GM20431 (cell line): ENCODE results near the gene SLCO3A1.

Source experiments
- in situ Hi-C: fragments of 300-500 bp; cut with MseI, MboI; formaldehyde crosslinking; loops from one replicate; pipeline ENCODE4 v1.15.0; 2020; ENCODE audit warnings: low sequenced_read_pairs; ENCODE audit not compliant: unreplicated experiment

Gene SLCO3A1

DNA sequence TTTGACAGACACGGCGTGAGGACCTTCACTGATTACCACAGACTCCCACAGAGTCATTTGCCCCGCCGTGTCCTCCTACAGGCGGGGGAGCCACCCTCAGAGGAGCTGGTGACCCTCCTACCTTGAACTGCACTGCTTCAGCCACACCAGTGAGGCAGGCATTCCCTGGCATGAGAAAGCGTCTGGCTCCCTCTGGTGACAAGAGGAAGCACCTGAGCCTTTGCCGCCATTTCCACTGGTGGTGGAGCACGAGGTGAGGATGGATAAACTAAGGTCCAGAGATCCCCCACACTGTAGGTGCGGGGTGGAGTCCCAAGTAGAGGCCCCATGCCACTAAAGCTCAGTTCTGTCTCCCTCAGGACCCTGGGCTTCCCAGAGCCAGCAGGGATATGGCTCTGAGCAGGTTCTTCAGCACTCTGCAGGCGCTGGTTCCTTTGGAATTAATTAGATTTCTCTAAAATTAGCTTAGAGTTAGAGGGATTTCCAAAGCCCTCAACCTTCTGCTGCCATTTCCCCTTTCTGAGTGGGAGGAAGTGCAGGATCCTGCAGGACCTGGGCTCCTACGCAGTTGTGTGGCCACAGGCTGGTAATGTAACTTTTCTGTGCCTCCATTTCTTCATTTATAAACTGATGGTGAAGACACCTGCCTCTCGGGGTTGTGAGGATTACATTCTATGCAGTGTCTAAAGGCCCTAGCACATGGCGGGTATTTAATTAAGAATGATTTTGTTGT, 224.0 kb downstream of the SLCO3A1 start:
- in situ Hi-C loops = loop anchor here (10.0 to 25.0 kb wide), 2 partner anchors 635 to 783 kb away; no protein-coding TSS in a partner anchor

DNA sequence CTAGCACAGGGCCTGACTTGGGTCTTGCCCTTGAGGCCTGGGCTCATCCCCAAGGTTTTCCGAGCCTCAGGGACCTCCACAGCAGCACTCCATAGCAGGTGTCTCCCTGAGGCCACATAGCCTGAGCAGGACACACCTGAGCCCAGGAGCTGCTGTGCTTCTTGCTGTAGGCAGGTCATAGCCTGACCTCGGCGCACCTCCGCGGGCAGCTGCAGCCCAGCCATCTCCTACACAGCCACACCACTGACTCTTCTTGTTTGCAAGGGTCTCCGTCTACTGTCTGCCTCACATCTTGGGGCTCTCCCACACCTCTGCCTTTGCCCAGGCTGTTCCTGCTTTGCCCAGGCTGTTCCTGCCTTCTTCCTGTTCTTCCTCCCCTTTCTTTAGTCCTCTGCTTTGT, 224.8 kb downstream of the SLCO3A1 start:
- in situ Hi-C loops = loop anchor here (10.0 to 25.0 kb wide), 2 partner anchors 634 to 783 kb away; no protein-coding TSS in a partner anchor

DNA sequence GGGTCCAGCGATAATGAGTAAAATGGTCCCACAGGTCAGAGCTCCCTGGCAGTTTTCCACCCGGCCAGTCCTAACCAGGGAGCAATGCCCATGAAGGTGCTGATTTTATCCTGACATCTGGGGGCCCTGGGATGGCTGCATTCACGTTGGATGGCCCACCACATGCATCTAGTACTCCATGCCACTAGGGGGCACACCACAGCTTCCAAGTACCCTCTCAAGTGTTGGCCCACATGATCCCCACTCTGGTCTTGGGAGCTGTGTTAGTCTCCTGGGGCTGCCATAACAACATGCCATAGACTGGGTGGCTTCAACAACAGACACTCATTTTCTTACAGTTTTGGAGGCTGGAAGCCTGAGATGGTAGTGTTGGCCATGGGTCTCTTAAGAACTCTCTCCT, 225.5 kb downstream of the SLCO3A1 start:
- in situ Hi-C loops = loop anchor here (10.0 to 25.0 kb wide), 2 partner anchors 633 to 784 kb away; no protein-coding TSS in a partner anchor

DNA sequence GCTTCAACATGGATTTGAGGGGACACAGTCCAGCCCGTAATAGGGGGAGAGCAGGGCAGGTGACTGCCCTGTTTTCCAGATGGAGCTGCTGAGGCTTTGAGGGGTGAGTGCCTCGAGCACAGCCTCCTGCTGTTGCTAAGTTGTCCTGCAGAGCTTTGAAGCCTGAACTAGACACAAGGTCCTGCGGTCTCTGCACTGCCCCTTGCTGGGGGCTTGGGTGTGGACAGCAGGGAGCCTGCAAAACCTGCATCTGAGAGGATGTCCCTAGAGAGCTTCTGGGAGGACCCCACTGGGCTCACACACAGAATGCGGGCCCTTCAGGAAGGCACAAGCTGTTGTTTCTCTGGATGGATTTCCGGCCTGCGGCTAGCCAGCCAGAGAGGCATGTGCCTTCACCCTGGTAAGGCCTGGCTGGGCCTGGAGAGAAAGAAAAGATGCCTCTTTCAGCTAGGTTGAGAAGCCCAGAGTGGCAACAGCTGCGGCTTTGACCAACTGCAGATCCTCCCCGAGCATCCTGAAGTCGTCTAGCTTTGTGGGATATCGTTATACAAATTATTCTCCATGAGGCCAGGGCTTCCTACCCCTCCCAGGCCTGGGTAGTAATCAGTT, 226.2 kb downstream of the SLCO3A1 start:
- in situ Hi-C loops = loop anchor here (10.0 to 25.0 kb wide), 2 partner anchors 633 to 785 kb away; no protein-coding TSS in a partner anchor

DNA sequence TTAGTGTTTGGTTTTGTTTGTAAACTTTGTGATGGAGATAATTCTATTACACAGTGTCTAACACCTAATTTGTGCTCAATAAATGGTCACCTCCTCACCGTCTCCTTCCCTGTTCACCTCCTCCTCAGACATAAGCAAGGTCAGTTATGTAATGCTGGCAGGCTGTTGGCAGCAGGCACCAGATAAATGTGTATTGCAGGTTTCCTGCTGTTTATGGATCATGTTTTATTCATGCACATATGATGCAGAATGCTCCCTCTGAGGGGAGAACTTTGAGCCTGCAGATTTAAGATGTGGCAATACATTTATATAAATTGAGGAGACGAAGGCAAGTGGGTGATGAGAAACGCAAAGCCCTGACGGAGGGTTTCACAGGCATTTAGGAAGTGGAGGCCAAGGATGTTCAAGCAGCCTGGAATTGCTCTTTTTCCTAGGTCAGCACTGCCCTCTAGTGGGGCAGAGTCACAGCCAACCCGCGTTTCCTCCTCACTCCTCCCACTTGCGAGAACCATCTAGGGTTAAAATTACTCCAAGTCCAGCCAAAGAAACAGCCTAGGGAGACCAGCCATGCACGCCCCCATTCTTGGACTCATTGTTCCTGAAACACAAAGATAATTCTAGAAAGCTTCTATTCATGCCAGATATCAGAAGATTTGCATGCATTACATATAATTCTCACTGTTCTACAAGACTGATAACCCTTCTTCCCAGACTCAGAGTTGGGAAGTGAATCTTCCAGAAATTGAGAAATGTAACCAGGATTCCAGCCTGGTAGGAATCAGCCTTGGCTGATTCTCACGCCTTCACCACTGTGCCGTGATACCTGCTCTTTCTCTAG, 228.7 kb downstream of the SLCO3A1 start:
- in situ Hi-C loops = loop anchor here (25.0 kb wide), 1 partner anchor 630 kb away; no protein-coding TSS in a partner anchor

- in situ Hi-C loops = loop anchor here (25.0 kb wide), 1 partner anchor 629 kb away; no protein-coding TSS in a partner anchor
Observed at GRCh38 chr15:92083190-92083589, 229.7 kb downstream of the SLCO3A1 start.

GRCh38 chr15:92087211-92087610, 233.7 kb downstream of the SLCO3A1 start:
- in situ Hi-C loops = loop anchor here (25.0 kb wide), 1 partner anchor 625 kb away; no protein-coding TSS in a partner anchor

- in situ Hi-C loops = loop anchor here (10.0 to 25.0 kb wide), 2 partner anchors 294 to 621 kb away; no protein-coding TSS in a partner anchor
Observed at GRCh38 chr15:92091155-92091734, 237.7 kb downstream of the SLCO3A1 start.

DNA sequence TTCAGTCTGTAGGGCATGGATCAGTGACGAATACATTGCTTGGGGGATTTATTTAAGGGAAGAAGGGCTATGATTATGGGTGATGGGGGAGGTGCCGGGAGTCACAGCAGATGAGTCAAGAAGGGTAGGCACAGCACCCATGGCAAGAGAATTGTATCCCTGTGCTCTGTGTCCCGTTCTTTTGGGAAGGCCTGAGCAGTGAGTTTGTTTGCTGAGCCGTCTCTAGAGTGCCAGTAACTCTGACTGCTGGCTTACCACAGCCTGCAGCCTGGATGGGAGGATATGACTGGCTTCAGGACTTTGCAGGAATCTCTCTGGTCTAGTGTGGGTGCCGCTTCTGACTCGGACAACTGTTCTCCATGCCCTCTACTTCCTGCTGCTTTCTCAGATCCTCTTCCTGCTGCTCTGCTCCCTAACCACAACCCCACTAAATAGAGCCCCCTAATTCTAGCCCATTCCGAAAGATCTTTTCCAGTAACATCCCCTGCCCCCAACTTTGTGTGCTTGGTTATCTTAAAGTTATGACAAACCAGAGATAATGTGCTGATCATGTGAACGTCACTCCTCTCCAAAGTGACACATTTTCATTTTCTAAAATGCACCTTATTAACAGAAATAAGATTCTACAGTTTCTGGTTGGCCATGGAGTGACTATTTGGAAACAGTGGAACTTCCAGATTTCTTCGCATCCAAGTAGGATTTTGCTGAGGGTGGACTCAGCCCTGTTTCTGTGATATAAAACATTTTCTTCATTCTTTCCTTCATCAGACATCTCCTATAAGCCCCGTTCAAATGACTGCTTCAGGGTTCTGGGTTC, 239.0 kb downstream of the SLCO3A1 start:
- in situ Hi-C loops = loop anchor here (10.0 to 25.0 kb wide), 2 partner anchors 292 to 620 kb away; no protein-coding TSS in a partner anchor

- in situ Hi-C loops = loop anchor here (10.0 to 25.0 kb wide), 2 partner anchors 289 to 617 kb away; no protein-coding TSS in a partner anchor
Observed at GRCh38 chr15:92095693-92096092, 242.2 kb downstream of the SLCO3A1 start.

GRCh38 chr15:92097474-92098178, 244.1 kb downstream of the SLCO3A1 start:
- in situ Hi-C loops = loop anchor here (10.0 to 25.0 kb wide), 2 partner anchors 287 to 615 kb away; no protein-coding TSS in a partner anchor

GRCh38 chr15:92098869-92099268, 245.4 kb downstream of the SLCO3A1 start:
- in situ Hi-C loops = loop anchor here (10.0 to 25.0 kb wide), 2 partner anchors 286 to 613 kb away; no protein-coding TSS in a partner anchor

GRCh38 chr15:92100301-92100700, 246.8 kb downstream of the SLCO3A1 start:
- in situ Hi-C loops = no loop called here

DNA sequence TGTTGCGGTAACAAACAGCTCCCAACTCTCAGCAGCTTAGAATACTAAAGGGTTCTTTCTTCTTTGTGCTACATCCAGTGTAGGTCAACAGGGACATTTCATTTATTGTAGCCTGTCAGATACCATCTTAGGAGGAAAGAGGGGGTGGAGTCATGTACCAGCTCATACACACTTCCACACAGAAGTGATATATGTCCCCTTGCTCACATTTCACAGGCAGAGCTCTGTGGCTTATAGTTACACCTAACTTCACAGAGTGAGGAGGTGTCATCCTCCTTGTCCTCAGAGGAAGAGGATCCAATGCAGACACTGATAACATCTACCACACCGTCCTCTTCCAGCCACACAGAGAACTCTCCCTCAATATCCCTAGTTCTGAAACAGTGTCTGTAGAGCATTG, 247.2 kb downstream of the SLCO3A1 start:
- in situ Hi-C loops = no loop called here

DNA sequence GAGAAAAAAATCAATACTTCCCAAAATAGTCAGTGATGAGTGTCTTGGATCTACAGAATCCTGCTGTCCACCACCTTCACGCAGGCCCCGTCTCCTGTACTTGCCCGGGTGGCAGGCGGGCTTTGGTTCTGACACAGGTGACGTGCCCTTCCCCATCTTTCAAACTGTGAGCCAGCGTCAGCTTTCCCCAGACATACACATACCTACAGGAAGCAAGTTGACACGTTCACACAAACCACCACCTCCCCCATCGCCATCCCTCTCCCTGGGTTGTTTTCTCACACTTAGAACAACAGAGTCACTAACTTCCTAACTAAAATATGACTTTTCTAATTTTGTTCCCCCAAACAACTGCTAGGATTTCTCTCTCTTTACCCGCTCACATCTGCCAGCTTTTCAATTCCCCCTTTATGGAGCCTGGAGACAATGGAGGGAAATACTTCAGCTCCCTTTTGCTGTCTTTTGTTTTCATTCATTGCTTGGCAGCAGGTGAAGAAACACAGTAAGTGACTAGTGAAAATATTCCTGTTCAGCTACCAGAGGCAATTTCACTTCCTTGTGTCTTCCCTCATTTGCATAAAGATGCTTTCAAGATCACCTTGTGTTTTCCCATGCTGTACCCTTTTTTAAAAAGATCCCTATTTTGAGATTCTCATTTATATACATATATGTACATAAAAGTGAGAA, 248.3 kb downstream of the SLCO3A1 start:
- in situ Hi-C loops = no loop called here

- in situ Hi-C loops = no loop called here
Observed at GRCh38 chr15:92102395-92102755, 248.9 kb downstream of the SLCO3A1 start.

GRCh38 chr15:92104072-92104471, 250.6 kb downstream of the SLCO3A1 start:
- in situ Hi-C loops = no loop called here

DNA sequence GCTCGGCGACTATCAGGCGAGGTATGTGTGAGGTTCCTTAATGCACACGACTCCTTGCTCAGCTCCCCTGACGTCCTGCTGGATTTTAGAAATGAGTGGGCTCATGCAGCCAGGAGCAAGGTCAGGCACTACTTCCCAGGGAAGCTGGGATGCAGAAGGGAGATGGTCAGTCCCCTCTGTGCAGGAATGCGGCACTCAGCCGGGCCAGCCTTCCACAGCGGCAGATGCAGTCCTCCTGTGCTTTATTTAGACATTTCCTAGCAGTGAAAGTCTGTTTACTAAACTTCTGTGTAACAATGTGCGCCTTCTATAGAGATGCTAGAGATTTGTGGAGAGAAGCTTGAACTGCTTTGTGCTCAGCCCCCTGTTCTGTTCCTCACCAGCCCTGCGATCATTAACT, 252.1 kb downstream of the SLCO3A1 start:
- in situ Hi-C loops = no loop called here
